GM12878 (cell line): ENCODE results near the gene SPTLC3. TPM values are rescaled to one million over a fixed set of nuclear protein-coding genes. Genes with fewer than 3 reads are reported as not detected.

ENCODE experiments used
- ATAC-seq: fragments of 200-7000 bp; cut with Tn5 transposase; 3 replicates; pipeline ENCODE4 v1.9.1; 2020; ENCODE audit warnings: mild to moderate bottlenecking, moderate library complexity
- BruUV-seq: library from RNA; stranded (reverse); fragments of 400-500 nt; replicated peaks from 2 replicates; lab custom pipeline; 2021; lab: Mats Ljungman, UMichigan
- CTCF ChIA-PET: fragments of 300-600 bp; sonication (Branson Sonifier 250); formaldehyde crosslinking; extraction: SDS; loops from one replicate; lab custom pipeline; 2021; ENCODE audit warnings: inconsistent platforms; lab: Yijun Ruan, JAX
- POLR2A ChIA-PET: fragments of 350-600 bp; formaldehyde crosslinking; extraction: SDS; loops from one replicate; lab custom pipeline; 2021; ENCODE audit warnings: inconsistent platforms; lab: Charles Lee
- RAD21 ChIA-PET: fragments of 300-600 bp; sonication (Branson Sonifier 250); formaldehyde crosslinking; loops from one replicate; lab custom pipeline; 2023; ENCODE audit warnings: antibody characterized with exemption; ENCODE audit not compliant: unreplicated experiment; lab: Charles Lee
- SMC1A ChIA-PET: fragments of 300-600 bp; sonication (Branson Sonifier 250); formaldehyde crosslinking; loops from one replicate; lab custom pipeline; 2023; ENCODE audit not compliant: unreplicated experiment, uncharacterized antibody; lab: Charles Lee
- DNase-seq: peaks from one replicate; pipeline ENCODE4 v3.0.0-alpha.2; 2011; ENCODE audit warnings: low read depth, low spot score
- FAIRE-seq: peaks from 3 replicates; lab custom pipeline; 2011; peaks lifted over from hg19 to GRCh38; lab: Jason Lieb, UNC
- H2AFZ ChIP-seq: 2 replicates; pipeline ENCODE4 v1.6.0; 2011; ENCODE audit warnings: low read depth, low read length, control low read depth; ENCODE audit not compliant: control insufficient read depth
- H3K27ac ChIP-seq: 2 replicates; pipeline ENCODE4 v1.5.1; 2011; ENCODE audit warnings: control low read depth; ENCODE audit not compliant: control insufficient read depth, insufficient read depth
- H3K27me3 ChIP-seq, 2 experiments: replicated peaks in 1 of 2; 2 replicates each; pipeline versions ENCODE4 v1.6.0 to v1.6.1; 2011; ENCODE audit warnings: low read length in 1 of 2; ENCODE audit not compliant: control insufficient read depth in 2 of 2, insufficient read depth in 2 of 2
- H3K36me3 ChIP-seq, 2 experiments: 2 replicates each; pipeline ENCODE4 v1.5.1; 2011; ENCODE audit warnings: low read length in 1 of 2; ENCODE audit not compliant: control insufficient read depth in 2 of 2, insufficient read depth in 2 of 2
- H3K4me1 ChIP-seq: 2 replicates; pipeline ENCODE4 v1.6.1; 2011; ENCODE audit warnings: mild to moderate bottlenecking, low read length, moderate library complexity, mixed read lengths; ENCODE audit not compliant: control insufficient read depth, insufficient read depth
- H3K4me2 ChIP-seq: 2 replicates; pipeline ENCODE4 v1.6.0; 2011; ENCODE audit warnings: control low read depth; ENCODE audit not compliant: control insufficient read depth, insufficient read depth
- H3K4me3 ChIP-seq: fragments of 200-600 bp; sonication (generic); 2 replicates; pipeline ENCODE4 v1.5.1; 2016
- H3K79me2 ChIP-seq: 2 replicates; pipeline ENCODE4 v1.6.0; 2011; ENCODE audit warnings: low read length; ENCODE audit not compliant: control insufficient read depth, insufficient read depth
- H3K9ac ChIP-seq: 2 replicates; pipeline ENCODE4 v1.8.0; 2011; ENCODE audit warnings: low read length, control low read depth, mixed read lengths; ENCODE audit not compliant: control insufficient read depth, insufficient read depth
- H3K9me3 ChIP-seq: replicated peaks from 3 replicates; pipeline ENCODE4 v1.5.1; 2011; ENCODE audit warnings: mild to moderate bottlenecking, low read length; ENCODE audit not compliant: control insufficient read depth, insufficient read depth
- H4K20me1 ChIP-seq: 2 replicates; pipeline ENCODE4 v1.6.0; 2011; ENCODE audit not compliant: control insufficient read depth, insufficient read depth
- ASH2L ChIP-seq: fragments of 300-600, 200-600 bp; sonication (generic); IDR thresholded peaks from 2 replicates; pipeline ENCODE4 v1.6.1; 2017; ENCODE audit warnings: low read depth, mild to moderate bottlenecking, borderline replicate concordance
- CBX3 ChIP-seq: fragments of 200-600 bp; sonication (generic); IDR thresholded peaks from 2 replicates; pipeline ENCODE4 v1.6.1; 2016; ENCODE audit warnings: low read depth, borderline replicate concordance
- ESRRA ChIP-seq: IDR thresholded peaks from 2 replicates; pipeline ENCODE4 v1.6.1; 2012; ENCODE audit warnings: mild to moderate bottlenecking, low read length, improper control_type of control experiment
- FOXK2 ChIP-seq: fragments of 450-650 bp; IDR thresholded peaks from 2 replicates; pipeline ENCODE4 v1.6.1; 2017; ENCODE audit warnings: mild to moderate bottlenecking, moderate library complexity
- IKZF1 ChIP-seq: fragments of 450-650 bp; conservative IDR thresholded peaks from 2 replicates; pipeline ENCODE4 v1.6.1; 2017; ENCODE audit warnings: antibody characterized with exemption, mild to moderate bottlenecking
- JUNB ChIP-seq: IDR thresholded peaks from 2 replicates; pipeline ENCODE4 v1.6.1; 2016; ENCODE audit warnings: antibody characterized with exemption, mild to moderate bottlenecking
- NBN ChIP-seq: fragments of 450-650 bp; IDR thresholded peaks from 2 replicates; pipeline ENCODE4 v1.6.1; 2016
- NFIC ChIP-seq: IDR thresholded peaks from 2 replicates; pipeline ENCODE4 v1.6.1; 2012; ENCODE audit warnings: low read depth, mild to moderate bottlenecking, inconsistent platforms, low read length, moderate library complexity
- NR2C1 ChIP-seq: fragments of 450-650 bp; IDR thresholded peaks from 2 replicates; pipeline ENCODE4 v1.6.1; 2017; ENCODE audit warnings: antibody characterized with exemption, mild to moderate bottlenecking, moderate library complexity
- POU2F2 ChIP-seq: IDR thresholded peaks from 3 replicates; pipeline ENCODE4 v1.6.1; 2011; ENCODE audit warnings: low read depth, mild to moderate bottlenecking, low read length, borderline replicate concordance
- RB1 ChIP-seq: fragments of 450-650 bp; formaldehyde crosslinking; IDR thresholded peaks from 2 replicates; pipeline ENCODE4 v1.6.1; 2017; ENCODE audit warnings: mild to moderate bottlenecking, borderline replicate concordance
- SMARCA5 ChIP-seq: fragments of 450-650 bp; IDR thresholded peaks from 2 replicates; pipeline ENCODE4 v1.6.1; 2017; ENCODE audit warnings: mild to moderate bottlenecking
- SP1 ChIP-seq: IDR thresholded peaks from one replicate; pipeline ENCODE4 v1.6.1; 2011; ENCODE audit warnings: low read depth, low read length
- STAT1 ChIP-seq: fragments of 450-650 bp; conservative IDR thresholded peaks from 2 replicates; pipeline ENCODE4 v1.6.1; 2014; ENCODE audit warnings: antibody characterized with exemption, mild to moderate bottlenecking
- ZNF274 ChIP-seq: IDR thresholded peaks from one replicate; pipeline ENCODE4 v1.8.0; 2011; ENCODE audit not compliant: insufficient read length, insufficient read depth
- WGBS: methylation state at CpG from one replicate; pipeline ENCODE4 v1.1.6; 2016; ENCODE audit warnings: low lambda C conversion rate; ENCODE audit not compliant: insufficient replicate concordance, insufficient coverage; ENCODE audit errors: missing lambda C conversion rate; 5-methylcytosine and 5-hydroxymethylcytosine counted together
- in situ Hi-C: fragments of 300-500 bp; cut with MboI; formaldehyde crosslinking; loops from 9 replicates; pipeline ENCODE4 v1.14.3; 2018; ENCODE audit warnings: mixed read lengths
- intact Hi-C: fragments of 100-400 bp; cut with micrococcal nuclease; formaldehyde crosslinking; loops from one replicate; pipeline ENCODE4 v1.14.2; 2022; ENCODE audit not compliant: unreplicated experiment
- polyA plus RNA-seq, 11 experiments: library from polyadenylated mRNA; depleted of rRNA in 4 of 11; unstranded in 6 of 11; stranded (reverse) in 5 of 11; fragments of >200 nt; fragmentation: Nextera tagmentation in 4 of 11; fragmentation: Illumina TruSeq in 1 of 11; extraction: Ambion mirVana in 4 of 11; extraction: Trizol in 1 of 11; gene quantifications; 1 replicate in 1 of 11; 2 replicates in 10 of 11; pipeline versions ENCODE4 v1.2.1 to v1.2.3, GENCODE V29; 2011 to 2016; ENCODE audit warnings: inconsistent platforms in 2 of 11, missing spikeins in 2 of 11, low read depth in 1 of 11
- total RNA-seq, 4 experiments: library from RNA; depleted of rRNA in 3 of 4; stranded (reverse); fragments of >200 nt in 3 of 4; fragmentation: Illumina TruSeq in 1 of 4; extraction: Trizol in 1 of 4; gene quantifications; 2 replicates each; pipeline versions ENCODE4 v1.2.1 to v1.2.3, GENCODE V29; 2013 to 2021
- TF ChIP-seq, protein P1 (sequence below): fragments of 450-650 bp; IDR thresholded peaks from 2 replicates; pipeline ENCODE4 v1.6.1; 2017; ENCODE audit warnings: mild to moderate bottlenecking, low read depth, inconsistent platforms; ENCODE audit not compliant: poor library complexity, severe bottlenecking

The SPTLC3 gene
- total and polyA plus RNA-seq, 10 of the 15 experiments (the other 5 are each of a cell fraction or from before 2014, with no cell fraction given) = 0.04 to 0.29 (median 0.06) TPM; not detected in 7

DNA sequence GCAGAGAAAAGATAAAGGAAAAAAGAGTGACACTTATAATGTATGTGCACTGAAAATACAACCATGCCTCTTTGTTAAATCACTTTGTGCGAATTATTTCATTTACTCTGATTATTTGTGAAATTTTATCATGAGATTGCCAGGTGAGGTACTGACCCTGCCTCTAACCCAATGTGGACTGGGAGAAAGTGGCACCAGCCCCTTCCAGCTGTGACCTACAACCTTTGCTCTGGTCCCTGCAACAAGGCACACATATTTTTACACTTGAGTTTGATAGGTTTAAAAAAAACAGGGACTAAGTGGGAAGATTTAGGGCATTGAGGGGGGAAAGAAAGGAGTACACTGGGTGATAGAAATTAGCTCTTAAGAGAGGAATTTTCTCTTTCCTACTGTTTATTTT lies 132.0 kb downstream of the SPTLC3 start:
- intact Hi-C loops (no loop called here), in situ Hi-C loops (no loop called here)
- whole genome bisulfite sequencing = 71% methylated on average over 1 of the region's 1 CpG
- CTCF ChIA-PET = interaction anchor here (0.7 to 2.1 kb wide), 6 partner anchors 10 to 406 kb away, joined by 3 to 7 read pairs (median 4); no protein-coding TSS in a partner anchor
- Histone ChIP-seq H3K9ac (no peak overlapping the region), H4K20me1 (no peaks in the 10 kb centered on the region), H3K27ac (no peak overlapping the region)
- POLR2A ChIA-PET = no interaction called here
- RAD21 ChIA-PET = interaction anchor here (0.9 kb wide), 1 partner anchor 405 kb away, joined by 4 read pairs; no protein-coding TSS in a partner anchor
- no peak for ATAC-seq
- no peak for TF ChIP-seq SP1
- TF ChIP-seq, all 136 proteins: peak for 0
- Histone ChIP-seq H3K36me3 (no peaks in the 10 kb centered on the region), H3K79me2 (no peaks in the 10 kb centered on the region), H3K4me2 (no peak overlapping the region), H3K27me3 (no peaks in the 10 kb centered on the region; a peak in 2 of 4 replicates), H3K4me3 (no peak overlapping the region), H3K4me1 (no peaks in the 10 kb centered on the region), H3K9me3 (no peaks in the 10 kb centered on the region), H2AFZ (no peak overlapping the region)
- no TSS peak for BruUV-seq
- no peak for DNase-seq
- SMC1A ChIA-PET = interaction anchor here (1.0 to 1.3 kb wide), 3 partner anchors 20 to 406 kb away, joined by 3 to 5 read pairs (median 3); no protein-coding TSS in a partner anchor
- FAIRE-seq = no peak

DNA sequence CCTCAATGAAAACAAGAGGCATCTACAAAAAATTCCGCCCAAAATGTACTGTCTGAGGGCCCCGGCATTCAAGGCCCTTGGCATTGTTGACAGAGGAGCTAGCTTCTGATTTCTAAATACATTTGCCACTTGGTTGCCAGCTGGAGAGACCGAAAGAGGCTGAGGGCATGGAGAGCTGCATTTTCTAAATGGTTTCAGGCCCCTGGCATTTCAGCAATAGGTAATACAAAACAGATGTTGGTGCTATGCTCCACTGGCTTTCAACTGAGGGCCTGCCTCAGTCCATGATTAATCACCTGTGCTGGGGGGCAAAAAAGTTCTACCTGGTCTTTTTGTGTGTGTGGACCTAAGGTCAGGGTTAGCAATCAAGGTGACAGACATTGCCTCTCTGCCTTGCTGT lies 132.8 kb downstream of the SPTLC3 start:
- Histone ChIP-seq H3K27ac (no peak overlapping the region), H3K9ac (no peak overlapping the region), H4K20me1 (no peaks in the 10 kb centered on the region), H3K79me2 (no peaks in the 10 kb centered on the region), H3K27me3 (no peaks in the 10 kb centered on the region; a peak in 2 of 4 replicates), H3K4me3 (no peak overlapping the region), H3K36me3 (no peaks in the 10 kb centered on the region), H3K4me1 (no peaks in the 10 kb centered on the region), H3K9me3 (no peaks in the 10 kb centered on the region), H3K4me2 (no peak overlapping the region), H2AFZ (no peak overlapping the region)
- intact Hi-C loops (no loop called here), in situ Hi-C loops (no loop called here)
- SMC1A ChIA-PET = interaction anchor here (1.0 kb wide), 1 partner anchor 39 kb away, joined by 3 read pairs; no protein-coding TSS in a partner anchor
- CTCF ChIA-PET = interaction anchor here (1.1 to 2.1 kb wide), 2 partner anchors 20 to 405 kb away, joined by 4 to 7 read pairs; no protein-coding TSS in a partner anchor
- FAIRE-seq (no peak), DNase-seq (no peak), ATAC-seq (no peak)
- RAD21 ChIA-PET = no interaction called here
- BruUV-seq = no TSS peak
- POLR2A ChIA-PET = no interaction called here
- TF ChIP-seq IKZF1 (no peak), FOXK2 (no peak), NFIC (no peak), RB1 (no peak), ASH2L (no peak), POU2F2 (no peak), ESRRA (no peak), JUNB (no peak), CBX3 (no peak), NBN (no peak), SMARCA5 (no peak), ZNF274 (no peak), NR2C1 (no peak), STAT1 (no peak)
- TF ChIP-seq, protein P1, sequence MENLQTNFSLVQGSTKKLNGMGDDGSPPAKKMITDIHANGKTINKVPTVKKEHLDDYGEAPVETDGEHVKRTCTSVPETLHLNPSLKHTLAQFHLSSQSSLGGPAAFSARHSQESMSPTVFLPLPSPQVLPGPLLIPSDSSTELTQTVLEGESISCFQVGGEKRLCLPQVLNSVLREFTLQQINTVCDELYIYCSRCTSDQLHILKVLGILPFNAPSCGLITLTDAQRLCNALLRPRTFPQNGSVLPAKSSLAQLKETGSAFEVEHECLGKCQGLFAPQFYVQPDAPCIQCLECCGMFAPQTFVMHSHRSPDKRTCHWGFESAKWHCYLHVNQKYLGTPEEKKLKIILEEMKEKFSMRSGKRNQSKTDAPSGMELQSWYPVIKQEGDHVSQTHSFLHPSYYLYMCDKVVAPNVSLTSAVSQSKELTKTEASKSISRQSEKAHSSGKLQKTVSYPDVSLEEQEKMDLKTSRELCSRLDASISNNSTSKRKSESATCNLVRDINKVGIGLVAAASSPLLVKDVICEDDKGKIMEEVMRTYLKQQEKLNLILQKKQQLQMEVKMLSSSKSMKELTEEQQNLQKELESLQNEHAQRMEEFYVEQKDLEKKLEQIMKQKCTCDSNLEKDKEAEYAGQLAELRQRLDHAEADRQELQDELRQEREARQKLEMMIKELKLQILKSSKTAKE = no peak
- 11% methylated on average over 3 of the region's 3 CpGs for WGBS
